ENCODE data around the gene EIF5B.

EIF5B gene

DNA sequence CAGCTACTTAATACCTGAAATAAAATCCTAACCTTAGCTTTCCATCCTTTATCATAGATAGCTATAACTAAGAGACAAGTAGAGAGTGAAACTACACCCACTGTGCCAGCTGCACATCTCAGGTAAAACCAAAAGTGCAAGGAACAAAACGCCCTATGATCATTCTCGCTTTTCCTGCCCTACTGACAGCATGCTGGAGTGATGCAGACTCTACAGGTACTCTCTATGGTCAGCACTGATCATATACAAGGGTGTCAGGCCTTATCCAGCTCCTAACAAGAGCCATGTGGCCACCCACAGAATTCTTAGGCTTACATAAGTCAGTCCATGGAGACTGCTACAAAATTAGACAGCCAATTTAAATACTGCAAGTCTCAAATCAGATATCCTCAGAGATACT, 107.0 kb downstream of the EIF5B start:
- no peak overlapping the region for H3K4me3 ChIP-seq (replicated peaks; ENCODE audit: insufficient read depth, low read length)
- DNase-seq (ENCODE audit: low read depth in 1 of 2, low spot score in 1 of 2) = no peak
- TF ChIP-seq, protein P1, sequence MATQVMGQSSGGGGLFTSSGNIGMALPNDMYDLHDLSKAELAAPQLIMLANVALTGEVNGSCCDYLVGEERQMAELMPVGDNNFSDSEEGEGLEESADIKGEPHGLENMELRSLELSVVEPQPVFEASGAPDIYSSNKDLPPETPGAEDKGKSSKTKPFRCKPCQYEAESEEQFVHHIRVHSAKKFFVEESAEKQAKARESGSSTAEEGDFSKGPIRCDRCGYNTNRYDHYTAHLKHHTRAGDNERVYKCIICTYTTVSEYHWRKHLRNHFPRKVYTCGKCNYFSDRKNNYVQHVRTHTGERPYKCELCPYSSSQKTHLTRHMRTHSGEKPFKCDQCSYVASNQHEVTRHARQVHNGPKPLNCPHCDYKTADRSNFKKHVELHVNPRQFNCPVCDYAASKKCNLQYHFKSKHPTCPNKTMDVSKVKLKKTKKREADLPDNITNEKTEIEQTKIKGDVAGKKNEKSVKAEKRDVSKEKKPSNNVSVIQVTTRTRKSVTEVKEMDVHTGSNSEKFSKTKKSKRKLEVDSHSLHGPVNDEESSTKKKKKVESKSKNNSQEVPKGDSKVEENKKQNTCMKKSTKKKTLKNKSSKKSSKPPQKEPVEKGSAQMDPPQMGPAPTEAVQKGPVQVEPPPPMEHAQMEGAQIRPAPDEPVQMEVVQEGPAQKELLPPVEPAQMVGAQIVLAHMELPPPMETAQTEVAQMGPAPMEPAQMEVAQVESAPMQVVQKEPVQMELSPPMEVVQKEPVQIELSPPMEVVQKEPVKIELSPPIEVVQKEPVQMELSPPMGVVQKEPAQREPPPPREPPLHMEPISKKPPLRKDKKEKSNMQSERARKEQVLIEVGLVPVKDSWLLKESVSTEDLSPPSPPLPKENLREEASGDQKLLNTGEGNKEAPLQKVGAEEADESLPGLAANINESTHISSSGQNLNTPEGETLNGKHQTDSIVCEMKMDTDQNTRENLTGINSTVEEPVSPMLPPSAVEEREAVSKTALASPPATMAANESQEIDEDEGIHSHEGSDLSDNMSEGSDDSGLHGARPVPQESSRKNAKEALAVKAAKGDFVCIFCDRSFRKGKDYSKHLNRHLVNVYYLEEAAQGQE (IDR thresholded peaks at IDR 0.05; ENCODE audit: insufficient replicate concordance, low read depth) = no peak
- TF ChIP-seq POLR2AphosphoS5 (IDR thresholded peaks at IDR 0.05; ENCODE audit: low read depth) (no peak), SPI1 (IDR thresholded peaks at IDR 0.05; ENCODE audit: borderline replicate concordance, low read depth) (no peak), GABPA (IDR thresholded peaks at IDR 0.05; ENCODE audit: low read depth) (no peak)
- TF ChIP-seq, protein P2, sequence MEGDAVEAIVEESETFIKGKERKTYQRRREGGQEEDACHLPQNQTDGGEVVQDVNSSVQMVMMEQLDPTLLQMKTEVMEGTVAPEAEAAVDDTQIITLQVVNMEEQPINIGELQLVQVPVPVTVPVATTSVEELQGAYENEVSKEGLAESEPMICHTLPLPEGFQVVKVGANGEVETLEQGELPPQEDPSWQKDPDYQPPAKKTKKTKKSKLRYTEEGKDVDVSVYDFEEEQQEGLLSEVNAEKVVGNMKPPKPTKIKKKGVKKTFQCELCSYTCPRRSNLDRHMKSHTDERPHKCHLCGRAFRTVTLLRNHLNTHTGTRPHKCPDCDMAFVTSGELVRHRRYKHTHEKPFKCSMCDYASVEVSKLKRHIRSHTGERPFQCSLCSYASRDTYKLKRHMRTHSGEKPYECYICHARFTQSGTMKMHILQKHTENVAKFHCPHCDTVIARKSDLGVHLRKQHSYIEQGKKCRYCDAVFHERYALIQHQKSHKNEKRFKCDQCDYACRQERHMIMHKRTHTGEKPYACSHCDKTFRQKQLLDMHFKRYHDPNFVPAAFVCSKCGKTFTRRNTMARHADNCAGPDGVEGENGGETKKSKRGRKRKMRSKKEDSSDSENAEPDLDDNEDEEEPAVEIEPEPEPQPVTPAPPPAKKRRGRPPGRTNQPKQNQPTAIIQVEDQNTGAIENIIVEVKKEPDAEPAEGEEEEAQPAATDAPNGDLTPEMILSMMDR (IDR thresholded peaks at IDR 0.05; ENCODE audit: insufficient read depth, low read length) = no peak
- no peaks in the 10 kb centered on the region for H3K27me3 ChIP-seq (ENCODE audit: insufficient read depth, poor library complexity, severe bottlenecking)
- no peak overlapping the region for H3K27ac ChIP-seq (replicated peaks)

DNA sequence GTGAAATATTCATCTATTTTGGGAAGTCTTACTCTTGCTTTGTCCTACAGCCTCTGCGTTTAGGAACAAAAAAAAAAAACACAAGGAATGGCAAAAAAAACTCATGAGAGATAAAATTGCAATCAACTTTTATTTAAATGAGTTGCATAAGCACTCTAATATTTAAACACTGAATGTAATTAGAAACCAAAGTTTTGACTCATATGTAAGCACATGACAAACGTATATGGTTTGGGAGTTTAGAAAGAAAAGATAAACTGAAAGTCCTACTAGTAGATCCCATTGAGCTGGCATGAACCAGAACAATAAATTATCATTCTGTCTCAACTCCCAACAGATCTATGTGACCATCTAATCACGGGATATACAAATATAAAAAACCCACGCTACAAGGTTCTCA, 107.9 kb downstream of the EIF5B start:
- H3K4me3 ChIP-seq (replicated peaks; ENCODE audit: insufficient read depth, low read length) = no peak overlapping the region
- TF ChIP-seq, protein P2 (IDR thresholded peaks at IDR 0.05; ENCODE audit: insufficient read depth, low read length) = no peak
- TF ChIP-seq POLR2AphosphoS5 (IDR thresholded peaks at IDR 0.05; ENCODE audit: low read depth) = no peak
- no peak for TF ChIP-seq SPI1 (IDR thresholded peaks at IDR 0.05; ENCODE audit: borderline replicate concordance, low read depth)
- TF ChIP-seq, protein P1 (IDR thresholded peaks at IDR 0.05; ENCODE audit: insufficient replicate concordance, low read depth) = no peak
- no peak for TF ChIP-seq GABPA (IDR thresholded peaks at IDR 0.05; ENCODE audit: low read depth)
- no peak for DNase-seq (ENCODE audit: low read depth in 1 of 2, low spot score in 1 of 2)
- H3K27ac ChIP-seq (replicated peaks) = no peak overlapping the region
- H3K27me3 ChIP-seq (ENCODE audit: insufficient read depth, poor library complexity, severe bottlenecking) = no peaks in the 10 kb centered on the region

DNA sequence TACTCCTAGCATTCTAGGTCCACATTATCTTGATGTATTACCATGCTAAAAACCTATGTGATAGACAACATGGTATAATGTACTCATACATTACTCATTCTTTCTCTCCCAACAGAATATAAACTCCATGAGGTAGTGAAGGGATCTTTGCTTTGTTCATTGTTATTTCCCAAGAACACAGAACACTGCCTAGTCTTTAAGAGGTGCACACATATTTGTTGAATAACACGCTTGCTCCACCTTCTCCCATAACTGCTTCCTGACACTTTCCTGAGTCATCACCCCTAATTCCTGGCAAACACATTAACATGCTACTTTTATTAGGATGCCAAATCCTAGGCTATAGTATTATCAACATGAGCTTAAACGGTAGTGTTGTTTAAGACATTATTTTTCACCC, 111.4 kb downstream of the EIF5B start:
- no peak for DNase-seq (ENCODE audit: low read depth in 1 of 2, low spot score in 1 of 2)
- Histone ChIP-seq H3K27me3 (ENCODE audit: insufficient read depth, poor library complexity, severe bottlenecking) (no peaks in the 10 kb centered on the region), H3K4me3 (replicated peaks; ENCODE audit: insufficient read depth, low read length) (no peak overlapping the region), H3K27ac (replicated peaks) (no peak overlapping the region)
- TF ChIP-seq SPI1 (IDR thresholded peaks at IDR 0.05; ENCODE audit: borderline replicate concordance, low read depth) (no peak), POLR2AphosphoS5 (IDR thresholded peaks at IDR 0.05; ENCODE audit: low read depth) (no peak)
- TF ChIP-seq, protein P2 (IDR thresholded peaks at IDR 0.05; ENCODE audit: insufficient read depth, low read length) = no peak
- TF ChIP-seq, protein P1 (IDR thresholded peaks at IDR 0.05; ENCODE audit: insufficient replicate concordance, low read depth) = no peak
